Measurements from ENCODE around the gene DMRT3.

GRCh38 chr9:1008216-1008615 lies 31.8 kb downstream of the DMRT3 start:
- TF ChIP-seq LCOR (CRISPR knock-in tag; IDR thresholded peaks at IDR 0.05): no peak
- no peak for TF ChIP-seq NUFIP1 (IDR thresholded peaks at IDR 0.05; ENCODE audit: partially characterized antibody)
- TF ChIP-seq ATF1 (CRISPR knock-in tag; IDR thresholded peaks at IDR 0.05): no peak
- no peak for TF ChIP-seq ATF1 (tag; IDR thresholded peaks at IDR 0.05)
- no peak for TF ChIP-seq NR1H2 (CRISPR knock-in tag; IDR thresholded peaks at IDR 0.05)
- TF ChIP-seq CC2D1A (IDR thresholded peaks at IDR 0.05): no peak
- no peak for TF ChIP-seq CBFA2T3 (IDR thresholded peaks at IDR 0.05)
- TF ChIP-seq, protein P1, sequence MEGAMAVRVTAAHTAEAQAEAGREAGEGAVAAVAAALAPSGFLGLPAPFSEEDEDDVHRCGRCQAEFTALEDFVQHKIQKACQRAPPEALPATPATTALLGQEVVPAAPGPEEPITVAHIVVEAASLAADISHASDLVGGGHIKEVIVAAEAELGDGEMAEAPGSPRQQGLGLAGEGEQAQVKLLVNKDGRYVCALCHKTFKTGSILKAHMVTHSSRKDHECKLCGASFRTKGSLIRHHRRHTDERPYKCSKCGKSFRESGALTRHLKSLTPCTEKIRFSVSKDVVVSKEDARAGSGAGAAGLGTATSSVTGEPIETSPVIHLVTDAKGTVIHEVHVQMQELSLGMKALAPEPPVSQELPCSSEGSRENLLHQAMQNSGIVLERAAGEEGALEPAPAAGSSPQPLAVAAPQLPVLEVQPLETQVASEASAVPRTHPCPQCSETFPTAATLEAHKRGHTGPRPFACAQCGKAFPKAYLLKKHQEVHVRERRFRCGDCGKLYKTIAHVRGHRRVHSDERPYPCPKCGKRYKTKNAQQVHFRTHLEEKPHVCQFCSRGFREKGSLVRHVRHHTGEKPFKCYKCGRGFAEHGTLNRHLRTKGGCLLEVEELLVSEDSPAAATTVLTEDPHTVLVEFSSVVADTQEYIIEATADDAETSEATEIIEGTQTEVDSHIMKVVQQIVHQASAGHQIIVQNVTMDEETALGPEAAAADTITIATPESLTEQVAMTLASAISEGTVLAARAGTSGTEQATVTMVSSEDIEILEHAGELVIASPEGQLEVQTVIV (CRISPR knock-in tag; IDR thresholded peaks at IDR 0.05; ENCODE audit: borderline replicate concordance): no peak
- no peak for TF ChIP-seq MED1 (CRISPR knock-in tag; IDR thresholded peaks at IDR 0.05; ENCODE audit: borderline replicate concordance)
- TF ChIP-seq BCL6 (CRISPR knock-in tag; IDR thresholded peaks at IDR 0.05): no peak
- TF ChIP-seq KDM1A (IDR thresholded peaks at IDR 0.05): no peak
- no peak for TF ChIP-seq CTCF (IDR thresholded peaks at IDR 0.05 in 2 of 3, conservative IDR thresholded peaks at IDR 0.05 in 1 of 3; ENCODE audit: insufficient read depth in 2 of 3, low read depth in 1 of 3, low read length in 3 of 3)
- TF ChIP-seq RBBP5 (IDR thresholded peaks at IDR 0.05; ENCODE audit: borderline replicate concordance, insufficient read depth, low read length, poor library complexity, severe bottlenecking): no peak
- TF ChIP-seq JUNB (CRISPR knock-in tag; conservative IDR thresholded peaks at IDR 0.05): no peak
- TF ChIP-seq MCM2 (IDR thresholded peaks at IDR 0.05; ENCODE audit: low read depth): no peak

All from K562 (cell line).